ENCODE data around the gene ABI2. TPM values are rescaled to one million over a fixed set of nuclear protein-coding genes. Genes with fewer than 3 reads are reported as not detected.

Gene ABI2
- total RNA-seq, 1 experiment from 2014 or later: 141 TPM

DNA sequence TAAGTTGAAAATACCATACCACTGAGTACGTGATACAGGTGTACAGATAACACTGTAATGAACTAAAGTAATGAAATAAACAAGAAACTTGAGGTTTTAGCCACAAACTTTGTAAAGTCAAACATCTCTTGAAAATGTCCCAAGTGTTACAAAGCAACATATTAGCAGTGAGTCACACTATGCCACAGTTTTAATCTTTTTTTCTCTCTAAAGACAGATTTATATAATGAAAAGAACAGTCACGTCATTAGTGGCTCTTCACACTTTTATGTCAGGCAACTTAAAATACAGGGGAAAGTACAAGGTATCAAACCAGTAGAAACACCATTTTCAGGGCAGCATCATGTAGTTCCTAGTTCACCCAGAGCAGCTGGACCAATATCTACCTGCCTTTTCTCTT lies 164.8 kb downstream of the ABI2 start:
- no CpG with 5 or more reads among the region's 2 CpGs for WGBS (ENCODE audit: extremely low coverage, insufficient read length, low lambda C conversion rate)
- Mint-ChIP-seq H3K9me3 (no peaks in the 10 kb centered on the region), H3K4me3 (no peak overlapping the region), H3K4me1 (no peaks in the 10 kb centered on the region), H3K36me3 (ENCODE audit: insufficient read depth in 1 of 3, low read depth in 3 of 3) (peaks cover 7 to 36% (median 24%) of the 10 kb centered on the region in 3 experiments; a peak in 6 of 7 replicates), H3K27me3 (ENCODE audit: low read depth) (no peaks in the 10 kb centered on the region), H3K27ac (no peak overlapping the region)
- no peaks in the 10 kb centered on the region for H4K20me1 ChIP-seq (ENCODE audit: control insufficient read depth, insufficient read depth, insufficient read length)
- no peaks in the 10 kb centered on the region for H3K9me3 ChIP-seq (ENCODE audit: control insufficient read depth, low read depth, low read length)
- H4K91ac ChIP-seq (ENCODE audit: insufficient read length, low read depth, low read length): no peak overlapping the region
- no peak overlapping the region for H3K4me2 ChIP-seq (ENCODE audit: insufficient read depth, insufficient read length, low read length)
- no peak overlapping the region for H2BK120ac ChIP-seq (ENCODE audit: low read depth, low read length, poor library complexity, severe bottlenecking)
- no peak overlapping the region for H2AFZ ChIP-seq (ENCODE audit: low read length)
- no peak overlapping the region for H2BK20ac ChIP-seq (ENCODE audit: low read depth, low read length, poor library complexity, severe bottlenecking)
- no peak overlapping the region for H2AK5ac ChIP-seq (ENCODE audit: insufficient read length, low read length)
- H3K23ac ChIP-seq (ENCODE audit: insufficient read length, low read depth, low read length): no peak overlapping the region
- no peak overlapping the region for H3K4ac ChIP-seq (ENCODE audit: low read depth, low read length)
- H2BK15ac ChIP-seq (ENCODE audit: low read depth, low read length): no peak overlapping the region
- H3K56ac ChIP-seq (ENCODE audit: insufficient read length, low read depth, low read length): no peak overlapping the region
- no peak overlapping the region for H3K18ac ChIP-seq (ENCODE audit: insufficient read length, low read depth, low read length)
- no peak overlapping the region for H3K9ac ChIP-seq (ENCODE audit: extremely low read depth, insufficient read length, low read length)
- no peak overlapping the region for H3K27ac ChIP-seq (ENCODE audit: insufficient read length, low read depth, low read length)
- H3K23me2 ChIP-seq (ENCODE audit: insufficient read length, low read depth, low read length, poor library complexity, severe bottlenecking): no peaks in the 10 kb centered on the region
- H2BK12ac ChIP-seq (ENCODE audit: insufficient read length, low read depth, low read length): no peak overlapping the region
- H3T11ph ChIP-seq (ENCODE audit: low read length): no peak overlapping the region
- H3K14ac ChIP-seq (ENCODE audit: insufficient read depth, low read length): no peak overlapping the region
- H4K8ac ChIP-seq (replicated peaks; ENCODE audit: insufficient read length, low read depth, low read length): no peak overlapping the region
- no peaks in the 10 kb centered on the region for H3K4me1 ChIP-seq (ENCODE audit: insufficient read depth, low read length)
- TF ChIP-seq CTCF (conservative IDR thresholded peaks at IDR 0.05): no peak
- no peak overlapping the region for H4K5ac ChIP-seq (ENCODE audit: insufficient read length, low read depth, low read length)
- no peaks in the 10 kb centered on the region for H3K79me1 ChIP-seq (ENCODE audit: insufficient read depth, low read depth, low read length, poor library complexity, severe bottlenecking)
- no peak for DNase-seq
- no peaks in the 10 kb centered on the region for H3K79me2 ChIP-seq (ENCODE audit: insufficient read depth, low read length)
- no peaks in the 10 kb centered on the region for H3K27me3 ChIP-seq (ENCODE audit: insufficient read depth, low read length)
- H2BK5ac ChIP-seq (ENCODE audit: insufficient read length, low read length): no peak overlapping the region

Other genes with a start within 250 kb of the ABI2 start
- gene CYP20A1, start 89.4 kb upstream of the ABI2 start, total RNA-seq (2021): 21.9 and 23.5 TPM in 2 replicates
- 17.1 and 17.8 TPM in 2 replicates for gene RAPH1, start 206.9 kb downstream of the ABI2 start, total RNA-seq (2021)